Adrenal gland (tissue), 5 donors: ENCODE measurements around the gene MGMT.

Source experiments
- CTCF ChIP-seq, 6 experiments: fragments of 450-650 bp in 4 of 6; fragments of 200-600 bp in 2 of 6; sonication (generic) in 1 of 6; IDR thresholded peaks; 1 replicate in 5 of 6; 2 replicates in 1 of 6; pipeline versions ENCODE4 v1.5.1 to v1.8.0; 2016 to 2021; ENCODE audit warnings: antibody characterized with exemption in 6 of 6, mild to moderate bottlenecking in 2 of 6, moderate library complexity in 1 of 6
- POLR2A ChIP-seq, 2 donors: fragments of 450-650 bp; IDR thresholded peaks; one replicate each; pipeline ENCODE4 v1.6.1; 2017; ENCODE audit warnings: antibody characterized with exemption in 2 of 2, mild to moderate bottlenecking in 2 of 2, moderate library complexity in 1 of 2
- donor health status: DM: no; HTN: no; CAD: no.

- TF ChIP-seq POLR2A (IDR thresholded peaks at IDR 0.05) (no peak), CTCF (IDR thresholded peaks at IDR 0.05) (no peak)
These were observed 9.4 kb downstream of the MGMT start for GRCh38 chr10:129476431-129476830.
